HG03103 (cell line): ENCODE measurements around the gene SMARCA1.

ENCODE experiments used
- ATAC-seq: cut with Tn5 transposase; IDR thresholded peaks from one replicate; pipeline ENCODE4 v1.9.1; 2021; ENCODE audit warnings: low read depth; ENCODE audit not compliant: unreplicated experiment

SMARCA1 gene

GRCh38 chrX:129530410-129530809 lies 7.1 kb upstream of the SMARCA1 start:
- ATAC-seq = no peak

- no peak for ATAC-seq
Observed at GRCh38 chrX:129529685-129530281, 6.5 kb upstream of the SMARCA1 start.

- ATAC-seq = no peak
Observed at GRCh38 chrX:129525896-129526295, 2.6 kb upstream of the SMARCA1 start.

- no peak for ATAC-seq
Observed at GRCh38 chrX:129525162-129525561, 1.9 kb upstream of the SMARCA1 start.

GRCh38 chrX:129524250-129524850 lies 1.1 kb upstream of the SMARCA1 start:
- no peak for ATAC-seq

- no peak for ATAC-seq
Observed at GRCh38 chrX:129522184-129523078, 859 bp downstream of the SMARCA1 start.

GRCh38 chrX:129520151-129520550 lies 3.1 kb downstream of the SMARCA1 start:
- ATAC-seq = no peak

- no peak for ATAC-seq
Observed at GRCh38 chrX:129516402-129516801, 6.9 kb downstream of the SMARCA1 start.

GRCh38 chrX:129512409-129512808 lies 10.9 kb downstream of the SMARCA1 start:
- ATAC-seq = no peak

GRCh38 chrX:129511689-129512088 lies 11.6 kb downstream of the SMARCA1 start:
- no peak for ATAC-seq

- no peak for ATAC-seq
Observed at GRCh38 chrX:129510331-129510730, 13.0 kb downstream of the SMARCA1 start.

- no peak for ATAC-seq
Observed at GRCh38 chrX:129497146-129497843, 26.0 kb downstream of the SMARCA1 start.

GRCh38 chrX:129496625-129497024 lies 26.7 kb downstream of the SMARCA1 start:
- ATAC-seq = no peak

GRCh38 chrX:129495900-129496299 lies 27.4 kb downstream of the SMARCA1 start:
- ATAC-seq = no peak

GRCh38 chrX:129494887-129495286 lies 28.4 kb downstream of the SMARCA1 start:
- ATAC-seq = no peak

- no peak for ATAC-seq
Observed at GRCh38 chrX:129493643-129494042, 29.6 kb downstream of the SMARCA1 start.

- ATAC-seq = no peak
Observed at GRCh38 chrX:129490330-129490729, 33.0 kb downstream of the SMARCA1 start.

GRCh38 chrX:129488359-129488758 lies 34.9 kb downstream of the SMARCA1 start:
- ATAC-seq = no peak

- no peak for ATAC-seq
Observed at GRCh38 chrX:129480889-129481288, 42.4 kb downstream of the SMARCA1 start.

- ATAC-seq = no peak
Observed at GRCh38 chrX:129478516-129478915, 44.8 kb downstream of the SMARCA1 start.

- ATAC-seq = no peak
Observed at GRCh38 chrX:129472116-129472515, 51.2 kb downstream of the SMARCA1 start.
